C4-2B (cell line): Measurements from ENCODE around the gene SLC31A1.

Experiments
- ZFX ChIP-seq: fragments of 450-650 bp; IDR thresholded peaks from 2 replicates; pipeline ENCODE4 v1.6.1; 2017
- TF ChIP-seq, protein P1 (sequence below): fragments of 450-650 bp; conservative IDR thresholded peaks from 2 replicates; pipeline ENCODE4 v1.5.1; 2017; ENCODE audit warnings: mild to moderate bottlenecking

DNA sequence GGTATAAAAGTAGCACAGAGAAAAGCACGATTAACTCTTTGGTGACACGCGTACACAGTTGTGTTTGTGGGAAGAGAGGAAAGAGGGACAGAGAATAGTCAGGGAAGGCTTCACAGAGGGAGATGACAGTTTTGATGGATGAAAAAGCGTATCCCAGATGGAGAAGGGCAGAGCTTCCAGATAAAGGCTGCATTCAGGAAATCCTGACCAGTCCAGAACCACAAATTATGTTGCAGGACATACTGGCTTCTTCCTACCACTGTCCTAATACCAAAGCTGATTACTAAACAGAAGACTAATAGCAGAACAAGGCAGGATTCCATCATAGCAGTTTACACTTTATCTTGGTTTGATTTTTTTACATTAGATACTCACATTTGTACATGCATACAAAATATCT lies 36.1 kb upstream of the SLC31A1 start:
- TF ChIP-seq, protein P1, sequence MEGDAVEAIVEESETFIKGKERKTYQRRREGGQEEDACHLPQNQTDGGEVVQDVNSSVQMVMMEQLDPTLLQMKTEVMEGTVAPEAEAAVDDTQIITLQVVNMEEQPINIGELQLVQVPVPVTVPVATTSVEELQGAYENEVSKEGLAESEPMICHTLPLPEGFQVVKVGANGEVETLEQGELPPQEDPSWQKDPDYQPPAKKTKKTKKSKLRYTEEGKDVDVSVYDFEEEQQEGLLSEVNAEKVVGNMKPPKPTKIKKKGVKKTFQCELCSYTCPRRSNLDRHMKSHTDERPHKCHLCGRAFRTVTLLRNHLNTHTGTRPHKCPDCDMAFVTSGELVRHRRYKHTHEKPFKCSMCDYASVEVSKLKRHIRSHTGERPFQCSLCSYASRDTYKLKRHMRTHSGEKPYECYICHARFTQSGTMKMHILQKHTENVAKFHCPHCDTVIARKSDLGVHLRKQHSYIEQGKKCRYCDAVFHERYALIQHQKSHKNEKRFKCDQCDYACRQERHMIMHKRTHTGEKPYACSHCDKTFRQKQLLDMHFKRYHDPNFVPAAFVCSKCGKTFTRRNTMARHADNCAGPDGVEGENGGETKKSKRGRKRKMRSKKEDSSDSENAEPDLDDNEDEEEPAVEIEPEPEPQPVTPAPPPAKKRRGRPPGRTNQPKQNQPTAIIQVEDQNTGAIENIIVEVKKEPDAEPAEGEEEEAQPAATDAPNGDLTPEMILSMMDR, result no peak
- no peak for TF ChIP-seq ZFX
